Fibroblast of lung (primary cell): ENCODE results near the gene CNNM2.

ENCODE experiments used
- EZH2 ChIP-seq: IDR thresholded peaks from 2 replicates; pipeline ENCODE4 v1.5.1; 2012; ENCODE audit warnings: low read length, control low read depth, mild to moderate bottlenecking; ENCODE audit errors: missing control alignments
- TF ChIP-seq, protein P1 (sequence below), 2 donors: IDR thresholded peaks in 1 of 2; conservative IDR thresholded peaks in 1 of 2; 1 replicate in 1 of 2; 2 replicates in 1 of 2; pipeline ENCODE4 v1.5.1; 2011 to 2012; ENCODE audit warnings: low read length in 2 of 2, control low read depth in 1 of 2, inconsistent platforms in 1 of 2, low read depth in 1 of 2, mild to moderate bottlenecking in 1 of 2

DNA sequence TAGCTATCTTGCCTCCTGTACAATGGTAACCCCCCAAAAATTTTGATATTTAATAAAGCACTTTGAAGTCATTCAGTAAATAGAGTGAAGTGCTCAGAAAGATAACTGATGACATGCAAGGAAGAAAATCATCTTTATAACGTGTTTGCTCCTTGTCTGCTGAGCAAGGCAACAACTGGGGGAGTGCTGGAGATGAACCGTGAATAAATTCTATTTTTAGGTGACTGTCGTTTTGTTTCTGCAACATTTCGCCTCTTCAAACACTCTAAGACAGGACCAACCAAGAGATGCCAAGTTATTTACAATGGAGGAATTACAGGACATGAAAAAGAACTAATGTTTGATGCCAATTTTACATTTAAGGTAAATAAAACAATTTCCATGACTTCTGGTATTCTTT lies 39.5 kb upstream of the CNNM2 start:
- TF ChIP-seq, protein P1, sequence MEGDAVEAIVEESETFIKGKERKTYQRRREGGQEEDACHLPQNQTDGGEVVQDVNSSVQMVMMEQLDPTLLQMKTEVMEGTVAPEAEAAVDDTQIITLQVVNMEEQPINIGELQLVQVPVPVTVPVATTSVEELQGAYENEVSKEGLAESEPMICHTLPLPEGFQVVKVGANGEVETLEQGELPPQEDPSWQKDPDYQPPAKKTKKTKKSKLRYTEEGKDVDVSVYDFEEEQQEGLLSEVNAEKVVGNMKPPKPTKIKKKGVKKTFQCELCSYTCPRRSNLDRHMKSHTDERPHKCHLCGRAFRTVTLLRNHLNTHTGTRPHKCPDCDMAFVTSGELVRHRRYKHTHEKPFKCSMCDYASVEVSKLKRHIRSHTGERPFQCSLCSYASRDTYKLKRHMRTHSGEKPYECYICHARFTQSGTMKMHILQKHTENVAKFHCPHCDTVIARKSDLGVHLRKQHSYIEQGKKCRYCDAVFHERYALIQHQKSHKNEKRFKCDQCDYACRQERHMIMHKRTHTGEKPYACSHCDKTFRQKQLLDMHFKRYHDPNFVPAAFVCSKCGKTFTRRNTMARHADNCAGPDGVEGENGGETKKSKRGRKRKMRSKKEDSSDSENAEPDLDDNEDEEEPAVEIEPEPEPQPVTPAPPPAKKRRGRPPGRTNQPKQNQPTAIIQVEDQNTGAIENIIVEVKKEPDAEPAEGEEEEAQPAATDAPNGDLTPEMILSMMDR (conservative IDR thresholded peaks at IDR 0.05 in 1 of 2, IDR thresholded peaks at IDR 0.05 in 1 of 2; ENCODE audit: low read depth in 1 of 2, low read length in 2 of 2), result no peak
- TF ChIP-seq EZH2, result no peak
